GM23248 (cell line): ENCODE data around the gene BCORL1.

Experiments
- EZH2 ChIP-seq: fragments of 200-600 bp; sonication (generic); IDR thresholded peaks from 2 replicates; pipeline ENCODE4 v1.6.1; 2018; ENCODE audit warnings: antibody characterized with exemption, mild to moderate bottlenecking; ENCODE audit not compliant: insufficient read depth, poor library complexity, severe bottlenecking
- EZH2phosphoT487 ChIP-seq: fragments of 200-600 bp; sonication (generic); IDR thresholded peaks from 2 replicates; pipeline ENCODE4 v1.6.1; 2018; ENCODE audit warnings: antibody characterized with exemption, moderate library complexity, mild to moderate bottlenecking, low read depth; ENCODE audit not compliant: insufficient read depth

GRCh38 chrX:130071611-130072344 lies 89.3 kb downstream of the BCORL1 start:
- TF ChIP-seq EZH2 (no peak), EZH2phosphoT487 (no peak)
